Uterus (tissue), 2 donors: ENCODE data around the gene ASZ1.

ENCODE experiments used
- CTCF ChIP-seq, 4 experiments: fragments of 200-600 bp in 2 of 4; fragments of 450-650 bp in 2 of 4; sonication (generic) in 2 of 4; IDR thresholded peaks; one replicate each; pipeline ENCODE4 v1.5.1; 2016 to 2019; ENCODE audit warnings: antibody characterized with exemption in 4 of 4, mild to moderate bottlenecking in 2 of 4, moderate library complexity in 1 of 4
- POLR2A ChIP-seq, 2 donors: fragments of 450-650 bp; IDR thresholded peaks; one replicate each; pipeline ENCODE4 v1.6.1; 2016; ENCODE audit warnings: antibody characterized with exemption in 2 of 2, mild to moderate bottlenecking in 1 of 2, moderate library complexity in 1 of 2

GRCh38 chr7:117402109-117402508, 25.2 kb downstream of the ASZ1 start:
- TF ChIP-seq CTCF (IDR thresholded peaks at IDR 0.05) (no peak), POLR2A (IDR thresholded peaks at IDR 0.05) (no peak)
